COLO668 (cell line): ENCODE measurements around the gene RHEBL1.

Experiments
- DNase-seq: peaks from one replicate; lab custom pipeline; 2025; ENCODE audit not compliant: unreplicated experiment; lab: John Stamatoyannopoulos, UW

The RHEBL1 gene, protein sequence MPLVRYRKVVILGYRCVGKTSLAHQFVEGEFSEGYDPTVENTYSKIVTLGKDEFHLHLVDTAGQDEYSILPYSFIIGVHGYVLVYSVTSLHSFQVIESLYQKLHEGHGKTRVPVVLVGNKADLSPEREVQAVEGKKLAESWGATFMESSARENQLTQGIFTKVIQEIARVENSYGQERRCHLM

DNA sequence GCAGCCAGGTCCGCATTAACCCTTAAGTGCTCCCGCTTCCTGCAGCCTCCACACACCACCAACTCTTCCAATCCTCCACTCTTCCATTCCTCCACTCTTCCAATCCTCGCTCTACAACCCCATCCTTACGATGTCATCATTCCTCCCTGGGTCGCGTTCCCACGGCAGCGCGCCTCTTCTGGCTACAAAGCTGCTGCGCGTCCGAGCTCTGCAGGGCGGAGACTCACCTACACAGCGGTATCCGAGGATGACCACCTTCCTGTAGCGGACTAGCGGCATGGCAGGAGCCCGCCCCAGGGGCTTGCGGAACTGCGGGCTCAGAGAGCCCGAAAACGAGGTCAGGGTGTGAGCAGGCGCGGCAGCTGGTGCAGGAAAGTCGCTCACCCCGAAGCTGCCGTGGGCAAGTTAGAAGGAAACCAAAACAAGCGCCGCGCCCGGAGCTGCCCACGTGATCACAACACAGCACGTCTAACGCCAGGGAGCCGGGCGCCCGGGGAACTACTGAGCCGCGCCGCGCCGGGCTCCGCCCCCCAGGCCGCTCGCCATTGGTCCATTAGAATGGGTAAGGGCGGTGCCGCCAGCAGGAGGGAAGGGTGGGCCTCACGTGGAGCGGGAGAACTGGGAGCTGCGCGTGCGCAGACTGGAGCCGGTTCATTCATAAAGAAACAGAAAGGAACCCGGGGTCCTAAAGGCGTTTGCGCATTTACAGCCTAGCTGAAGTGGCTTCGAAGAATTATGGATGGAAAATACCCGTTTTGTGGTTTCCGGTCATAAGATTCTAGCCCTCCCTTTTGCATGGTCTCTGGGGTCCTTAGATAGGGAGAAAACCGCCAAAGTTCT lies at the start of gene RHEBL1:
Gene RHEBL1, minus strand, starts transcription at position 473 of the 840 bp plus-strand sequence. Its CDS starts 194 bp downstream, at position 279.
- peak; percentile 96 for DNase-seq

DNA sequence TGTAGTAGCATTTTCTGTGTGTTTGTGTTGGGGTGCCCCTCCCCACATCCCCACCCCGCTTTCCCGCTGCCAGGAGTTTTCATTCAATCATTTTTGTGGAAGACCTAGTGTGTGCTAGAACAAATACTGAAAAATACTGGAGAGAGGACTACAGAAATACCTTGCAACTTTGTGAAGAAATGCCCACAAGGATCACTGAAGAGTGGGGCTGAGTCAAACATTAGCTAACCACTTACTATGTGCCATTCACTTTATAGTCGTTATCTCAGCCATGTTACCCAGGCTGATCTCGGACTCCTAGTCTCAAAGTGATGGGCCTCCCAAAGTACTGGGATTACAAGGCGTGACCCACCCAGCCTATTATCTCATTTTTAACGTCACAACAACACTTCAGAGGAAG lies 41.4 kb upstream of the RHEBL1 start:
- DNase-seq, result no peak

DNA sequence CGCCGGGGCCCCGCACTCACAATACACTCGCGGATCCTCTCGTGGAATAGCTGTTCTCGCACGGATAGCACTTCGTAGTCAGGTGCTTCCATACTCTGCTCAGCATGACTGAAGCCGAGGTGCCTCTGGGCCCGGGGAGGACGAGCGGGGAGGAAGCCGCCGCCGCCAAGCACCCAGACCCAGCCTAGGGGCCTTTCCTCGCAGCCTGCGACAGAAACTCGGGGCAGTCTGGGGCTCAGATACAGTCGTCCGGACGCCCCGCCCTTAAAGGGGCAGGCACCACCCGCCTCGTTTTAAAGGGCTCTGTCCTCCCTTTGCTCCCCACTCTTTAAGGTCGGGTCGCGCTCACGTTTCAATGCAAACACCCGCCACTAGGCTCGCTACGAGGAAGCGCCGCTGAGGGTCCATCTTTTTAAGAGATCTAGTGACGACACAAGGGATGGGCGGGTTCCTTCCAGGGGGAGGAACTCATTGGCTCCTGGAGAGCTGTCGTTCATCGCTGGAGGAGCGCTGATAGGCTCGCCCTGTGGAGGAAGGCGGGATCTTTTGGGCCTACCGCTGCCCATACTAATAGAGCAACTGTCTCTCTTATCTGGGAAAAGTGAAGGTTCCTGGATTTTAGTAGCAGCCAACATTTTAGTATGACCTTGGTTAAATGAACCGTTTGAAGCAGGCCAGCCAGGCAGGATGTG lies 40.8 kb upstream of the RHEBL1 start, which contains the start of gene LMBR1L:
Gene LMBR1L, minus strand, starts transcription at position 384 of the 692 bp plus-strand sequence. Its CDS starts 292 bp downstream, at position 92.
- peak; percentile 93 for DNase-seq

DNA sequence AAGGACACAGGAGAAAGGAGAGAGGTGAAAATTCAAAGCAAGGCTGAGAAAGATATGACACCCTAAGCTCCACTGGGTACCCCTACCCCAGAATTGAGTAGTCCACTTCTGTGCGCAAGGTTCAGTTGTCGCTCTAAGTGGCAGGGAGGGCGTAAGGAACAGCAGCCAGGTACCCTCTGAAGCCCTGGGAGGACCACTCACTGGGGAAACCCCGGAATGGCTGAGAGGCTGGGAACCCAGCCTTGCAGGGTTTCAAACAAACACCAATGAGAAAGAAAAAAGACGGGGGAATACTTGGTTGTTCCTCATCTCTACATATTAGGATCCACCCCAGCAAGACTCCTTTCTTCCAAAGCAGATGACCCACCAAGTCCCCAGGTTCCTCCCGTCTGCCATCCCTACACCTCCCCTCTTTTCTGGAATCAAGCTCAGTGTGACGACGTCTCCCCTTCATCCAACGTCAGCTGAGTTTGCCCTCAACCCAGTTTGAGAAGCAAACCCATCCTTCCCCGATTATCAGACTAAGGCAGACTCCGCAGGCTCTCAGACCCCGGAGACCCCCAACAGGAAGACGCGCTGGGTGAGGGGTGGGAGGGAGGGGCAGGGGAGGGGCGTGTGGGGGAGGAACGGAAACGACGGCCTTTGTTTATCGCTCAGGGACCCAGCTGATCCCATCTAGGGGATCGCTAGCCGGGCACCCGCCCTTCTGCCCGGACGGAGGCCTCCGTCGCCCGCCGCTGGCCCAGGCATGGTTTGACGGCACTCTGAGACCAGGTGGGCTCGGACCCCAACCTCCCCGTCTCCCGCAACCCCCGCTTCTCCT lies 40.1 kb upstream of the RHEBL1 start:
- DNase-seq, result peak; percentile 13

DNA sequence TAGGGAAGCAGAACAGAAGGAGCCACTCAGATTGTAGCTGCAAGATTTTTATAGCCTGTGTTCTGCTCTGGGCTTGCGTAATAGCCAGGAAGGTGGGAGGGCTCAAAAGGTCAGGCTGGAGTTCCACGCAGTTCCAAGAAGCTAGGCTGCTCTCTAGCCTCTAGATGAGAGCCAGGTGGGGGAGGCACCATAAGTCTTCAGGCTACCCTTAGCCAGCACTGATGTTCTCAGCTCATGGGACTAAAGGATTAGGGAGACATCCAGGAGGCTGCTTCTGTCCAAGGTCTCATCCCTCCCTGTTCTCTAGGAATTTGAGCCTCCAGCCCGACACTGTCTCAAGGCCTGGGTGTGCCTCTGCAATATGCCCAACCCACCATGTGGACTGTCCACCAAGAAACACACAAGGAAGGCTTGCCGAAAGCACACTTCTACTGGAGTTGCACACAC lies 39.2 kb upstream of the RHEBL1 start:
- DNase-seq, result no peak

DNA sequence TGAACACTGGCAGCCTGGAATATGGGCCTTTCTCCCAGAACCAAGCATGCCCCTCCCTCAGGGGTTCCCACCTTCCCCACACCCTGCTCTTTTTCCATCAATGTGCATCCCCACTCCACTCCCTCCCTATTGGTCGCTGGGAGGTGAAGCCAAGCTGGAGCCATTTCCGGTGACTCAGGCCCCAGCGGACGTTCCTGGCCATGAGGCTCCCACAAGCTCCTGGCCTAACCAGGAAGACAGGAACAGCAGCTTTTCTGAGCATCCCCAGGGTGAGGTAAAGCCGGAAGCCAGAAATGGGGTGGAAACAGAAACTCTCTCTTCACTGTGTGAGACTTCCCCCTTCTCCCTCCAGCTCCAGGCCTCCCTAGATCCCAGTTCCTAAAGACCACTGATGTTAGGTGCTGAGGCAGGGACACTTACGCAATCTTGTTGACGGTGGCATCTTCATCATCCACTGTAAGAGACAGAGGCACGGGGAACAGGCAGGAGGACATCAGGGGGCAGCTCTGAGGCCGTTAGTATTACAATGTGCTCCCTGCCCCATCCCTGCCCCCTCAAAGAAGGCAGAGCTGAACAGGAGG lies 35.8 kb upstream of the RHEBL1 start:
- DNase-seq, result no peak

DNA sequence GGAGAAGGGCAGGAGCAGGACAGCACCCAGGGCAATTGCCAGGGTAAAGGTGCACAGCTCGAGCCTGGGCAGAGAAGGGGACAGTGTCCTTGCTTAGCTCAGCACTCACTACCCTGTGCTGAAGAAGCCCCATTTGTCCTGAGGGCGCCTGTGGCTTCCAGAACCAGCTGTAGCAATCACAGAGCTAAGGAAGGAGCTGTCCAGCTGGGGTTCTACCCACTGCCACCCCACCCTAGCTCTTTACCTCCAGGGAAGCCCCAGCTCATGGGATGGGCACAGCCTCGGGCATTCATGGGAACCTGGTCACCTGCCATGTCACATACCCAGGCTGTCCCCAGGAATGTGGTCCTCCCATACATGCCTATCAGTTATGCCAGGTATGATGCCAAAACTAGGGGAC lies 35.0 kb upstream of the RHEBL1 start:
- DNase-seq, result no peak

DNA sequence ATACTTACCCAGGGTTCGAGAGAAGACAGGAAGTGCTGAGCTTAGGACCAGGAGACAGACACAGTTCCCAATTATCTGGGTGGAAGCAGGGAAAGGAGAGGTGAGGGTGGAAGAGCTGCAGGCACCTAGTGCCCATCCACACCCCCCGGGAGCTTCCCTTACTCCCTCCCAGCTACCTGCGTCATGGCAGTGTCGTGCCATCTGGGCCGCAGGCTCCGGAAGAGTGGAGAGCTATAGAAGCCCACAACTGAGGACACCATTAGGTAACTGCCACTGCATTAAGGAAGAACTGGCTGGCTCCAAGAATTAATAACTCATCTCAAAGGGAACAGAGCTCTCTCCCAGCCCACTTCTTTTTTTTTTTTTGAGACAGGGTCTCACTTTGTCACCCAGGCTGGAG lies 30.6 kb upstream of the RHEBL1 start:
- DNase-seq, result no peak

DNA sequence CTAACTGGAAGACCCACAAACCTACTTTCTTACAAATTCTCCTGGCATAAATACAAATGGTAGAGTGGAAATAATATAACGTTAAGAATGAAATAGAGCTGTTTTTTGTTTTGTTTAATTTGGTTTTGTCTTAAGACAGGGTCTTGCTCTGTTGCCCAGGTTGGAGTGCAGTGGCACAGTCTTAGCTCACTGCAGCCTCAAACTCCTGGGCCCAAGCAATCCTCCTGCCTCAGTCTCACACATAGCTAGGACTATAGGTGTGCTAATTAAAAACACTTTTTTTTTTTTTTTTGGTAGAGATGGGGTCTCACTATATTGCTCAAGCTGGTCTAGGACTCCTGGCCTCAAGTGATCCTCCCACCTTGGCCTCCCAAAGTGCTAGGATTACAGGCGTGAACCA lies 28.9 kb upstream of the RHEBL1 start:
- no peak for DNase-seq

DNA sequence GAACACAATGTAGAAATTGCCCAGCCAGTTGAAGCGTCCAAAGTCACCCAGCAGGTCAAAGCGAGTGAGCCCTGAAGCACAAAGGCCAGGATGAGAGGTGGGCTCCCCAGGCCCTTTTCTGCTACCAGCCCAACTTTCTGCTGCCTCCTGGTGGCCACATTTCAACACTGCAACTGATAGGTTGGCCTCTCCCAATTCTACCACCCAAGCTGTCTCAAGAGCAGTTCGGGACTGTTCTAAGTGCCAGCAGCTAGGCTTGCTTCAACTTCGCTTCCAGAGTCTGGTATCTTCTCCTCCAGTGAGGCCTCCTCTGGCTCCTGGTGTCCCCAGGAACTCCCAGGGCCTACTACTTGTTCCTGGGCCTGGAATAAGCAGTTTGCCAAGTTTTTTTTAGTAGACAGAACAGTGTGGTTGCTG lies 28.3 kb upstream of the RHEBL1 start:
- peak; percentile 15 for DNase-seq

DNA sequence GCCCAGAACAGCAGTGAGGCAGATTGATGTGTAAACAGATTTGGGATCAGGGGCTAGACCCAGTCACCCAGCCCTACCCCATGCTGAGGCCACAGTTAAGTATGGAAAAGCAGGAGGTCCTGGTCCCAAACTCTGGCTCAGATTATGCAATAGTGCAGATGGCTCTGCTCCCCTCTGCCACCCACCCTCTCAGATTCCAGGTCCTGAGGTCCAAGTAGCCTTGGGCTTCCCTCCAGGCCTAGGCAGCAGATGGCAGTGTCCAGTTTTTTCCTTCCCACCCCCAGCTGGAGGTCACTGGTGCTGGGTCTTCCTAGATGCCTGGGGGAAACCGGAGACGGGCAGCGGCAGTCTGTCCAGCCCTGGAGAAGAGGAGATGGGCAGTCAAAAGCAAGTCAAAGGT lies 27.6 kb upstream of the RHEBL1 start:
- DNase-seq, result no peak

DNA sequence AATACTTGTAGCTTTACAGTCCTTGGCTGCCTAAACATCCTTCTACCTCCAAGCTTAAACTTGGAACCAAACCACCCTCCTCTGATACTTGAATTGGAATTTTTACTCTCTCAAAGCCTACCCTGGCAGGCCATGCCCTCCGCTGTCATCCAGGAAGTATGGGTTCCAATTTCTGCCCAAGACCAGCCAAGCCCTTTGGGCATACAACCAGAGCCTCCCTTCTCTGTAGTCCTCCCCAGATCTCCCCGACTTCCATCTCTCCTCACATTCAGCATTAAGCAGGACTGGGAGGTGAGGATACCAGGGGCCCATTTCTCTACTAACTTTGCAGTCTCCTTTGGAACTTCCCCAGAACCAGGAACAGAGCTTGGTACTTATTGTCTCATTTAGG lies 25.2 kb upstream of the RHEBL1 start:
- no peak for DNase-seq

DNA sequence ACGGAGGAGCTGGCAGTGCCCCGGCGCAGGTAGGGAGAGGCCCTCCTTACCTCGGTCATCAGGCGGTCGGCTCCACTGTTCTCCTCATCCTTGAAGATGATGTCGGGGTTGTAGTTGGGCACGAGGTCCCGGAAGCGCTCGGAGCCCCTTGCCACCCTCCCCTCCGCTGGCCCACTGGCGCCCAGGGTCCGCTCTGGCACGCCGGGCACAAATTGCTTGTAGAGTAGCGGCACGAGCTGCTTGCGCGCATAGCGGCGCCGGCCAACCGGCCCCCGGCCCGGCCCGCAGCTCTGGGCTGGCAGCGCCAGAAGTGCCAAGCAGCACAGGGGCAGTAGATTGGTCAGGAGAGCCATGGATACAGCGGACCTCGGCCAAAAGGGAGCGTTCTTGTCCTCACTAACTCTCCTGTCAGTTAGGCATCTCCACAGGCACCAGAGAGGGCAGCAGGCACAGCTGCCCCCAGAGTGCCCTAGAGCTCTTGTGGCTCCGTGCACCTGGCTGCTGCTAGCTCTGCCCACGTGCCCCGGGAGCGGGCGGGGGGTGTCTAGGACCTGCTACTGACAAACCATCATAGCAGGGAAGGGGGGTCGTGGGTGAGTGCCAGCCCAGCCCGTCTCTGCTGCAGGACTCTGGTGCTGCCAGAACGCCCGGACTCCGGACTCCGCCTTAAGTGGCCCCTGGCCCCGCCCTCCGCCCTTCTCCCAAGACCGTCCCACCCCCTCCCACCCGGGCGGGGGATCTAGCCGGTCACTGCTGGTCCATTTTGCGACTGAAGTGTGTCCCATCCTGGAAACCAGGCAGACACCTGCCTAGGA lies 24.6 kb upstream of the RHEBL1 start, which contains the start of gene DHH:
Gene DHH, minus strand, starts transcription at position 642 of the 815 bp plus-strand sequence. Its CDS starts 289 bp downstream, at position 353.
- DNase-seq, result peak; percentile 27

DNA sequence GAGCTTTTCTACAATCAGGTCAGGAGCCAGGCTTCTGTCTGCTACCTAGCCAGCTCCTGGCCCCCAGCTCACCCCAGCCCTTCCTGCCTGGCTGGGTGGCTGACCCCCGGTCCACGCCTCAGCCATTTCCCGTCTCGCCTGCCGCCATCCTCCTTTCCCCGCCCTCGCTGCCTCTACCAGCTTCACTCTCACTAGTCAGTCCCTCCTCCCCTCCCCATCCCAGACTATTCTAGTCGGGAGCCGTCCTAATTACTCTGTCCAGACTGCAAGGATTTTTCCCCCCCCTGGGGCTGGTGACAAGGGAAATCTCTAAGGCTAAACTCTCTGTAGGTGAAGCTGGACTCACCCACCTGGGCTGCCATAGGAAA lies 24.0 kb upstream of the RHEBL1 start:
- no peak for DNase-seq

DNA sequence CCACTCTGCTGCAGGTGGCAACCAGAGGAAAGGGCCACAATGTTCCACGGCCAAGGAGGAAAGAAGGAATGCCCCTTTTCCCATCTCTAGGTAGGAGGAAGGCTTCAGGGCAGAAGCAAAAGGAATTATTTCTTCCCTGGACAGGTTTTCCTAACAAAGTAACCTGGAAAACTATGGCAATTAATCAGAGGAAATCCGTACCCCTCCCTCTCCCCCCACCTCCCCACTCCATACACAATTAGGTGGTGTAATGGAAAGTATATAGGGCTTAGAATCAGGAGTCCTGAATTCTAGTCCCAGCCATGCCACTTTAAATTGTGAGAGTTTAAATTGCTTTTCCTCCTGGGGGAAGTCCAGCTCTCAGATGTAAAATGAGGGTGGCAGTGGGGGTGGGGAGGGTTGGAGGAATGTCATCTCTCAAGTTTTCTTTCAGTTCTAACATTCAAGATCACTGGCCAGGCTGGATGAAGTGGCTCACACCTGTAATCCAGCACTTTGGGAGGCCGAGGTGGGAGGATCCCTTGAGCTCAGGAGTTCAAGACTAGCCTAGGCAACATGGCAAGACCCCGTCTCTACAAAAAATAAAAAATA lies 23.1 kb upstream of the RHEBL1 start:
- no peak for DNase-seq

DNA sequence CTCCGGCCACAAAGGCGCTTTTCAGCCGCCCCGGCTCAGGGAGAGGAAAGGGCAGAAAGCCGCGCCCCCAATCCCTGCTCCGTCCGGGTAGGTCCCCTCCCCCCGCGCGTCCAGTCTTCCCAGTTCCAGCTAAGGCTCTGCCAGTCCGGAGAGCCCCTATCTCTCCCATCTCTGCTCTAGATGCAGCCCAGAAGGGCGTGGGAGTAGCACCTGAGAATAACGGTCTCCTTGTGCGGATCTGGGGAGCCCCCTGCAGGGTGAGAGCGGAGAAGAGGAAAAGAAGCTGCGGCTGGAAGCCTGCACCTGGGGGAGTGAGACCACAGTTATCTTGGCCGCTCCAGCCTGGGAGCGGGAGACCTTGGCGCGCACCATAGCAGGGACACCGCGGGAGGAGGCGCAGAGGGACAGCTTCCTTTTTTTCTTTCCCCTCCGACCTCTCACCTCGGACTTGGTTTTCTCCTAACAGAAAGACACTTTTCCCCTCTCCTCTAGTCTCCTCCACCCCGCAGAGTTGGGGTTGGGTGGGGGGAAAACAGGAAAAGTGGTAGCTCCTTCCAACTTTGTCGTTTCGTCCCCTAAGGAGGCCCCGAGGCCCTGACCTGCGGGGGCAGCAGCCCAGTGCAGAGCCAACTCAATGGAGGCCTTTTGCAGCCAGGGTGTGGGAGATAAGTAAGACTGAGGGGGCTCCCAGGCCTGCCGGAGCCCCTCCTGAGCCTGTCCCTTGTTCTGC lies 22.5 kb upstream of the RHEBL1 start:
- peak; percentile 26 for DNase-seq

DNA sequence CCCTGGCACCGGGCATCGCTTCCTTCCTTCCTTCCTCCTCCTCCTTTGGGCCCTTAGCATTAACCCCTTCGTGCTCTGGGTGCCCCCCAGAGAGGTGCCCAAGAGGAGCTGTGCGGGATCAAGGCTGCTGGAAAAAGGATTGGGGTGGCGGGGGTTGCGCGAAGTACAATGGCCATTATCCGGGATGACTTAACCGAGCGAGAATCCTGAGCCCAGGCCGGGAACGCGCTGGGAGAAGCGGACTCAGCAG lies 22.0 kb upstream of the RHEBL1 start:
- no peak for DNase-seq

DNA sequence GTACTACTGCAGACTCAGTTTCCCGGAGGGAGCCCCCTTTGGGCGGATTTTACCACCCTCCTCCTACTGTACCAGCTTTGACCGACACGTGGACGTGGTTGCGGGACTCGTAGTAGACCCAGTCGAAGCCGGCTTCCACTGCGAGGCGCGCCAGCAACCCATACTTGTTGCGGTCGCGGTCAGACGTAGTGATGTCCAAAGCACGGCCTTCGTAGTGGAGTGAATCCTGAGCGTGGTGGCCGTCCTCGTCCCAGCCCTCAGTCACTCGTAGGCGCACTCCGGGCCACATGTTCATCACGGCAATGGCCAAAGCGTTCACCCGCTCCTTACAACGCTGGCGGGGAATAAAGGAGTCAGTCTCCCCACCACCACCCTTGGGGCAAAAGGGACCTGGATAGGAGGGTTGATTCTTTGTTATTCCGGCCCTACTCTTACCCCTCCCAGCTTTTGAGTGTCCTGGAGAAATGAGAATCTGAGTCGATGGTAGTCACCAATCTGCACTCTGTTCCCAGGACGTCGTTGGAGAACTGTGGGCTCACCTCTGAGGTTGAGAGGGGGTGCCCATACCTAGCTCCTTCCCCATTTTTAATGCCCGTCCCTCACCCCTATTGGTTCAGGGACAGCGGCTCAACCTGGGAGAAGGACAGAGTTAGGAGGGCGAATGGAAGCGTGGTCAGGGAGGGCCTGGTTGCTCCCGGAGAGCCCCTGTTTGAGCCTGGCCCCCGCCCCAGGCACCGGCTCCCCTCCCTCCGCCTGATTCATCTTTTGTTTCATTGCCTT lies 21.5 kb upstream of the RHEBL1 start:
- DNase-seq, result no peak
